Epithelial cell of proximal tubule (primary cell): ENCODE data around the gene DIP2B. TPM values are rescaled to one million over a fixed set of nuclear protein-coding genes. Genes with fewer than 3 reads are reported as not detected.

Experiments used
- DNase-seq: peaks from one replicate; pipeline ENCODE4 v3.0.0-alpha.2; 2011; ENCODE audit warnings: low read depth
- H3K4me3 ChIP-seq: 2 replicates; pipeline ENCODE4 v1.5.1; 2011; ENCODE audit warnings: low read depth, mild to moderate bottlenecking, low read length
- total RNA-seq: library from RNA; depleted of rRNA; stranded (reverse); fragments of >200 nt; gene quantifications from 2 replicates; pipeline ENCODE4 v1.2.3, GENCODE V29; 2015
- TF ChIP-seq, protein P1 (sequence below): conservative IDR thresholded peaks from 2 replicates; pipeline ENCODE4 v1.5.1; 2012; ENCODE audit warnings: low read depth, mild to moderate bottlenecking, low read length

DIP2B gene
- total RNA-seq, 1 donor from 2014 or later: 21.6 TPM

DNA sequence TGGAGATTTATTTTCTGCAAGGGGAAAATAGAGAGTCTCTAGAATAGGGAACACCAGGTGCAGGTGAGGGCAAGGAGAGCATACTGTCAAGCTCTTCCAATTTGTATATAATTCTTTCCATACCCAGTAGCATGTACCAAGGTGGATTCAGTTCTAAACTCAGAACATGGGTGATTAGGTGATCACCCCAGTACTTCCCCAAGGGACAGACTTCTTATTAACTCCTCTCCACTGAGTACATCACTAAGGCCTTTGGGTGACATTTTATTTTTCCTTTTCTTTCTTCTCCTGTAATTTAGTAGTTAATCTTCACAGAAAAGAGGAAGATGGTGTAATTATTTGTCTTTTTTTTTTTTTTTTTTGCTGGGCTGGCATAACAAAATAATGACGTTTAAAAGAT, 54.2 kb downstream of the DIP2B start:
- TF ChIP-seq, protein P1, sequence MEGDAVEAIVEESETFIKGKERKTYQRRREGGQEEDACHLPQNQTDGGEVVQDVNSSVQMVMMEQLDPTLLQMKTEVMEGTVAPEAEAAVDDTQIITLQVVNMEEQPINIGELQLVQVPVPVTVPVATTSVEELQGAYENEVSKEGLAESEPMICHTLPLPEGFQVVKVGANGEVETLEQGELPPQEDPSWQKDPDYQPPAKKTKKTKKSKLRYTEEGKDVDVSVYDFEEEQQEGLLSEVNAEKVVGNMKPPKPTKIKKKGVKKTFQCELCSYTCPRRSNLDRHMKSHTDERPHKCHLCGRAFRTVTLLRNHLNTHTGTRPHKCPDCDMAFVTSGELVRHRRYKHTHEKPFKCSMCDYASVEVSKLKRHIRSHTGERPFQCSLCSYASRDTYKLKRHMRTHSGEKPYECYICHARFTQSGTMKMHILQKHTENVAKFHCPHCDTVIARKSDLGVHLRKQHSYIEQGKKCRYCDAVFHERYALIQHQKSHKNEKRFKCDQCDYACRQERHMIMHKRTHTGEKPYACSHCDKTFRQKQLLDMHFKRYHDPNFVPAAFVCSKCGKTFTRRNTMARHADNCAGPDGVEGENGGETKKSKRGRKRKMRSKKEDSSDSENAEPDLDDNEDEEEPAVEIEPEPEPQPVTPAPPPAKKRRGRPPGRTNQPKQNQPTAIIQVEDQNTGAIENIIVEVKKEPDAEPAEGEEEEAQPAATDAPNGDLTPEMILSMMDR: no peak
- H3K4me3 ChIP-seq: no peak overlapping the region
- DNase-seq: no peak

GRCh38 chr12:50562520-50563433, 58.0 kb downstream of the DIP2B start:
- no peak for DNase-seq
- H3K4me3 ChIP-seq: no peak overlapping the region
- TF ChIP-seq, protein P1: no peak

DNA sequence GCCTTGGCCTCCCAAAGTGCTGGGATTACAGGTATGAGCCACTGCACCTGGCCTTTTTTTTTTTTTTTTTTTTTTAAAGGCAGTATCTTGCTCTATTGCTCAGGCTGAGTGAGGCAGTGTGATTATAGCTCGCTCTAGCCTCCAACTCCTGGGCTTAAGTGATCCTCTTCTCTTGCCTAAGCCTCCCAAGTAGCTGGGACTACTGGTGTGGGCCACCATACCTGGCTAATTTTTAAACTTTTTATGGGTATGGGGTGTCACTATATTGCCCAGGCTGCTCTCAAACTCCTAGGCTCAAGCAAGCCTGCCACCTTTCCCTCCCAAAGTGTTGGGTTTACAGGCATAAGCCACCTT, 58.6 kb downstream of the DIP2B start:
- H3K4me3 ChIP-seq: no peak overlapping the region
- no peak for DNase-seq
- TF ChIP-seq, protein P1: no peak

- H3K4me3 ChIP-seq: no peak overlapping the region
- no peak for DNase-seq
- TF ChIP-seq, protein P1: no peak
Observed at GRCh38 chr12:50564237-50564947, 59.6 kb downstream of the DIP2B start.

- no peak for DNase-seq
- TF ChIP-seq, protein P1: no peak
- no peak overlapping the region for H3K4me3 ChIP-seq
Observed at GRCh38 chr12:50564948-50565297, 60.1 kb downstream of the DIP2B start.

DNA sequence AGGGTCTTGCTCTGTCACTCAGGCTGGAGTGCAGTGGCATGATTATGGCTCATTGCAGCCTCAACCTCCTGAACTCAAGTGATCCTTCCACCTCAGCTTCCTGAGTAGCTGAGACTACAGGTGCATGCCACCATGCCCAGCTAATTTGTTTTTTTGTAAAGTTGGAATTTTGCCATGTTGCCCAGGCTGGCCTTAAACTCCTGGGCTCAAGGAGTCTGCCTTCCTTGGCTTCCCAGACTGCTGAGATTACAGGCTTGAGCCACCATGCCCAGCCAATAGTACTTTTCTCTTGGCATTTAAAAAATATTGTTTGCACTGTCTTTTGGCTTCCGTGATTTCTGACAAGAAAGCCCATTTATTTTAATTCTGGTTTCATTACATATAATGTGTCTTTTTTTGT, 61.3 kb downstream of the DIP2B start:
- H3K4me3 ChIP-seq: no peak overlapping the region
- no peak for DNase-seq
- TF ChIP-seq, protein P1: no peak
